ENCODE results near the gene HOXD9.

HOXD9 gene

DNA sequence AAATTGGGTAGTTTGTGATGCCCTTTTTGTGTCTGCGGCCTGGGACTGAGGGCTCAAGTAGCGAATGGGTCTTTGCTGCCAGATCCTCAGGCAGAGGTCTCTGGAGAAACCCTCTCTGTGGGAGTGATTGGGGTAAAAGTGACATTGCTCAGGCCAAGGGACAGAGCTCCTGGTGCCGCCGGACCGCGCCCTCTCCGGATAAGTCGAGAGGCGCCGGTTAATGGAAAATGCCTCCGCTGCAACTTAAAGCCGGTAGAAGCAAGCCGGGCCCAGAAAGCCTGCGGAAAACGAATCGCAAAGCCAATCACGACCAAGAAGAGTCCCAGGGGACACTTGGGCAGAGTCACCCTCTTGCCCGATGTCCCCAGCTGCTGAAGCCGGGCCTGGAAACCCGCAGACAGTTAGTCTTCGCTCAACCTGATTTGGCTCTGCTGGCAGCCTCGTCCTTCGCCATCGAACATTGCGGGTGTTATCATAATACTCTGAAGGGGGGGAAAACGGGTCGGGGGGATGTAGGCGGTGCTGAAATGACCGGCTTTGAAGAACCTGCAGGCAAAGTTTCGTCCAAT is 23.3 kb upstream of the HOXD9 start:
- no peak for DNase-seq

DNA sequence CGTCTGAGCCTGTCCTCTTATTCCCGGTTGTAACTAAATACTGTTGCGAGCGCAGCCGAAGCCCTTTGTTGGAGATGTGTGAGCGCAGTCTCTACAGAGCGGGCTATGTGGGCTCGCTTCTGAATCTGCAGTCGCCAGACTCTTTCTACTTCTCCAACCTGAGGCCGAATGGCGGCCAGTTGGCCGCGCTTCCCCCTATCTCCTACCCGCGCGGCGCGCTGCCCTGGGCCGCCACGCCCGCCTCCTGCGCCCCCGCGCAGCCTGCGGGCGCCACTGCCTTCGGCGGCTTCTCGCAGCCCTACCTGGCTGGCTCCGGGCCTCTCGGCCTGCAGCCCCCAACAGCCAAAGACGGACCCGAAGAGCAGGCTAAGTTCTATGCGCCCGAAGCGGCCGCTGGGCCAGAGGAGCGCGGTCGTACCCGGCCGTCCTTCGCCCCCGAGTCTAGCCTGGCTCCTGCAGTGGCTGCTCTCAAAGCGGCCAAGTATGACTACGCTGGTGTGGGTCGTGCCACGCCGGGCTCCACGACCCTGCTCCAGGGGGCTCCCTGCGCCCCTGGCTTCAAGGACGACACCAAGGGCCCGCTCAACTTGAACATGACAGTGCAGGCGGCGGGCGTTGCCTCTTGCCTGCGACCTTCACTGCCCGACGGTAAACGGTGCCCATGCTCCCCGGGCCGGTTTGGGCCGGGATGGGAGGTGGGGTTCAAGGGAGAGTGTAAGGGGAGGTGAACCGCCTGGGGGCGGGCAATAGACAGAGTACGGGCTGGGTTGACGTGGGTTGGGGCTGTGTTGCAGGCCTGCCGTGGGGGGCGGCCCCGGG is 22.6 kb upstream of the HOXD9 start, which contains the start of gene HOXD12:
Gene HOXD12, plus strand, starts transcription at position 68 of the 819 bp plus-strand sequence. Its CDS starts 7 bp downstream, at position 75.
- DNase-seq = no peak

DNA sequence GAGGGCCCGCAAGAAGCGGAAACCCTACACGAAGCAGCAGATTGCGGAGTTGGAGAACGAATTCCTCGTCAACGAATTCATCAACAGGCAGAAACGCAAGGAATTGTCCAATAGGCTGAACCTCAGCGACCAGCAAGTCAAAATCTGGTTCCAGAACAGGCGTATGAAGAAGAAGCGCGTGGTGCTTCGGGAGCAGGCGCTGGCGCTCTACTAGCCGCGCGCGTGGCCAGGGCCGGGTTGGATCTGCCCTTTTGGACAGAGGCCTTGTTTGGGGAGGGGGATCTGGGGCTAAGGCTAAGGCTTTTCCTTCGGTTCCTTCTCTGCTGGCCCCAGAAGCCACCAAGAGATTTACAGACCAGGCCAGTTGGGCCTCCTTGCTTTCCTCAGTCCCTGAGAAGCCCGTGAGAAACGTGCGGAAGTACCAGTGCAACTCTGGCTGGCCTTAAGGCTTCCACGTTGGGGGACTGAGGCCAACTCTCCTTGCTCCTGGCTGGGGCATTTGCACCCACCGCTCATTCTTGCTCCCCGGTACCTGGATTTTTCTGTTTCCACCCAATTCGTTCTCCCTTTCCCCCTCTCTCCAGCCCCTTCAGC is 21.9 kb upstream of the HOXD9 start:
- no peak for DNase-seq

GRCh38 chr2:176101216-176101830 is 21.2 kb upstream of the HOXD9 start:
- DNase-seq = no peak

- no peak for DNase-seq
Measured at GRCh38 chr2:176101842-176102241, 20.7 kb upstream of the HOXD9 start.

GRCh38 chr2:176102309-176102866 is 20.1 kb upstream of the HOXD9 start:
- DNase-seq = no peak

DNA sequence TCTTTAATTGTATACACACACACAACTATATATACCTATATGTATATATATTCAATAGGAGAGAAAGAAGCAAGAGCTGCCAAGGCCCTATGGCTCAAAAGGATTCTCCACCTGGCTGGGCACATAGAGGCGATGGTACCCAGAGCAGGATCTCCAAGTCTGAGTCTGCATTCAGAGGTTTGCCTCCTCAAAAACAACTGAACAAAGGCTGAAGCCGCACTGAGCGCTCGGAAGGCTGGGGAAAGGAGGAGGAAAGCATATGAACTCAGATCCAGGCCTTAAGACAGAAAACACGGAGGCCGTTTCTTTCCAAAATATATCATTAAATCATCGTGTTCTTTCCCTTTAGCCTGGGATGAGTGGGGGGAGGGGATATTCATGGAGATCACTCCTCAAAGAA is 19.3 kb upstream of the HOXD9 start:
- no peak for DNase-seq

- DNase-seq = no peak
Measured at GRCh38 chr2:176103742-176104315, 18.7 kb upstream of the HOXD9 start.

DNA sequence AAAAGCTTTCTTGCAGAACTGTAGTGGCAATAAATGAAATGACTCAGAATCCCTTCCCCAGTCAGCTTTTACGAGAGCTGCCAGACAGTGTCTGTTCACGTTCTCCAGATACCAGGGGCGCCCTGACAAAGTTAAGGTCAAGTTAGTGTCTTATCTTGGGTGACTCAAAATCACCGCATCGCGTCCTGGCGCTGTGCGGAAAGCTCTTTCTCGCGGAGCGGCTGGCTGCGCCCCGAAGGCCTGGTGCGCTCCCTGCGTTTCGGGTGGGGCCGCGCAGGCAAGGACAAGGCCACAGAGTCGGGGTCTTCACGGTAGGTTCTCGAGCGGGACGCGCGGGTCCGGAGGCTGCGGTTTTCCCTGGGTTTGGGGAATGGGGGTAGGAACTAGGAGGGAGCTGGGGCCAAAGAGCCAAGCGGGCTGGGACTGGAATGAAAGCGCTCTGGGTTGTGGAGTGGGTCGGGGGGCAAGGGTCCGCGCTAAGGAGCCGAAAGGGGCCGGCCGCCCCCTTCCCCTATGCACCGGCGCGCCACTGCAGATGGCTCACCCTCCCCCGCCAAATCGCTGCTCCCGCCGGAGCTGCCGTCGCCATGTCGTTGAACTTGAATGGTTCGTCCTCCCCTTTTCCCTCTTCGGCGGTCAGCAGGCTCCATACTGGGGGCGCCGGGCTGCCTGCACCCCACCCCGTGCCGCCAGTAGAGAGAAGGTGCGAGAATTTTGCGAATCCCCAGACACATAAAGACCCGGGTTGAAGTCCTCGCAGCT is 18.0 kb upstream of the HOXD9 start:
- no peak for DNase-seq

DNA sequence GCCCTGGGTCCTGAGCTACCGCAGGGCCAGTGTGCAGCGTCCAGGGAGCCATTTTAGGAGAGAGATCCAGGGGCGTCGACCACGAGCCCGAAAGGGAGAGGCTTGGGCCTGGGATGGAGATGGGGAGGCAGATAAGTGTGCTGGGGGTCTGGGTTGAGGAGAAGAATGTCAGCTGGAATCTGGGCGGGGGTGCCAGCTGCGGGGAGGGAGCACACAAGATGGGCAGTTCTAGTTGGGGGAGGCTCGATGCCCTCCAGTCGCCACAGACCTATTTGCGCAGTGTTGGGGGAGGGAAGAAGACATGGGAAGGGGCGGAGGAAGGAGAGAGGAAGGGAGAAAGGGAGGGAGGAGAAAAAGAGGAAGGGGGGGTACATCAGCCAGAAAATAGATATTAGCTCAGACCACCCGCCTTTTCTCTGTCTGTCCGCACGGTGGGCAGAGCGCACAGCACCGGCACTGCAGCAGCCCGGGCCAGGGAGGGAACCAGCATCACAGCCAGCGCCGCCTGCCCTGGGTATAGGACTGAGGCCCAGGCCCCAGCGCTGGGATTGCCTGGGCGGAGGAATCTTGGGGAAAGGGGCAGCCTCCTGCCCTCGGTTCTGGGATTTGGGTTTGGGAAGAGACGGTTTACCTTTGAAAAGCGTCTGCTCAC is 17.3 kb upstream of the HOXD9 start:
- no peak for DNase-seq

- no peak for DNase-seq
Measured at GRCh38 chr2:176105730-176106580, 16.6 kb upstream of the HOXD9 start.

- no peak for DNase-seq
Measured at GRCh38 chr2:176106581-176107539, 15.7 kb upstream of the HOXD9 start, which contains the start of gene HOXD11. Gene HOXD11 (plus strand): TSS chr2:176107280. CDS start chr2:176107356, 76 bp downstream.

DNA sequence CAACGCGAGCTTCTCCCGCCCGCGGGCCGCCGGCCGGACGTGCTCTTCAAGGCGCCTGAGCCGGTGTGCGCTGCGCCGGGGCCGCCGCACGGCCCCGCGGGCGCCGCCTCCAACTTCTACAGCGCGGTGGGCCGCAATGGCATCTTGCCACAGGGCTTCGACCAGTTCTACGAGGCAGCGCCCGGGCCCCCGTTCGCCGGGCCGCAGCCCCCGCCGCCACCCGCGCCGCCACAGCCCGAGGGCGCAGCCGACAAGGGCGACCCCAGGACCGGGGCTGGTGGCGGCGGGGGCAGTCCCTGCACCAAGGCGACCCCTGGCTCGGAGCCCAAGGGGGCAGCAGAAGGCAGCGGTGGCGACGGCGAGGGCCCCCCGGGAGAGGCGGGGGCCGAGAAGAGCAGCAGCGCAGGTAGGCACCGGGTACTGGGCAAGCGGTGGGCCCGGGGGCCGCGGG is 14.8 kb upstream of the HOXD9 start:
- DNase-seq = no peak

DNA sequence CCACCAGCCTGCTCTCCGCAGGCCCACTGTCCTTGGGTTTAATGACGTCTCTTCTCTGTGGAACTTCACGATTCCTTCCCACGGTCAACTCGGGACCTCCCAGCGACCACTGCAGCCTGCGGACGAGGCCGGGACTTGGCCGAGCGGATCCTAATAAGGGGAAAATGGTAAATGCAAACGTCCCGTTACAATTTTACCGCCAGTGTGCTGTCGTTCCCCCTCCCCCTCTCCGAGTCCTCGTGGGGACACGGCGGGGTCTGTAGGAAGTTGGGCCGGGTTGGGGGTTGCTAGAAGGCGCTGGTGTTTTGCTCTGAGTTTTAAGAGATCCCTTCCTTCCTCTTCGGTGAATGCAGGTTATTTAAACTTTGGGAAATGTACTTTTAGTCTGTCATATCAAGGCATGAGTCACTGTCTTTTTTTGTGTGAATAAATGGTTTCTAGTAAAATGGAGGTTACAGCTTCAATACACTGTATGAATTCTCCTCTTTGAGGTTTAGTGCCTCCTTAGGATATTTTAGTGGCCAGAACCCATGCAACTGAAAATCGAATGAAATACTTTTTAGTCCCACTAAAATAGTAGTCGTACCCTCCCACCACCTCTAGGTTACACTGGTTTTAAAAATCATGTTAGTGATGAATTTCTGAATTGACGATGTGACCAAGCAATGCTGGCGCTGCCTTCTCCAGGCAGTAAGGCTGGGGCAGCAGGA is 13.2 kb upstream of the HOXD9 start:
- DNase-seq = no peak

DNA sequence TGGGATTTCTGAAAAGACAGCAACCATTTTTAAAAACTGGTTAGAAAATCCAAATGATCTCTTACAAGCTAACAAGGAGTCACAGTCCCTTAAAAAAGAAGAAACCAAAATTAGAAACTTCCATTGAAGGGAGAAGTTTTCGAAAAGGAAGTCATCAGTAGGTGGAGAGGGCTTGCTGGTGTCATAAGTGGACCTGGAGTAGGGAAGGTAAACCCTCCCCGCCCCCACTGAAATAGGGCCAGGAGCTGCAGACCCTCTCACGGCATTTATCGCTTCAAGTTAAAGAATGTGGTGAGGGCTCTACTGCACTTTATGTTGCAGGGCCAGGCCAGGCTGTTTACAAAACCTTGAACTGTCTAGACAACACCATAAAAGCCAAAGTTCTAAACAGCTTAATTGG is 12.6 kb upstream of the HOXD9 start:
- DNase-seq = no peak

GRCh38 chr2:176110415-176111308 is 11.9 kb upstream of the HOXD9 start:
- no peak for DNase-seq

DNA sequence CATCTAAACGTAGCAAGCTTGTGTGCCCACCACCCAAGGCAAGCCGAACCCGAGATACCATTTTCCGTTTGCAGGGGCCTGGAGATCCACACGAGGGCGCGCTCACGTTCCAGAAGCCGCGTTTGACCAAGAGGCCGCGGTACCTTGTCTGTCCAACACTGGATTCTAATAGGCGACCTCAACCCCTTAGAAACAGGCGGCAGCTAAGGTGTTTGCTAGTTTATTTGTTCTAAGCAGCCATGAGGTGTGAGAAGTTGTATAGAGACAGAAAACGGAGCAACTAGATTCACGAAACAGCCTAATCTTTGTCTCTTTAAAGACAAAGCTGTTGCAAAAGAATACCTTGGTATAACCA is 11.2 kb upstream of the HOXD9 start:
- no peak for DNase-seq

Measured in KG1 (cell line).